ENCODE data around the gene LRRTM4.

Gene LRRTM4

DNA sequence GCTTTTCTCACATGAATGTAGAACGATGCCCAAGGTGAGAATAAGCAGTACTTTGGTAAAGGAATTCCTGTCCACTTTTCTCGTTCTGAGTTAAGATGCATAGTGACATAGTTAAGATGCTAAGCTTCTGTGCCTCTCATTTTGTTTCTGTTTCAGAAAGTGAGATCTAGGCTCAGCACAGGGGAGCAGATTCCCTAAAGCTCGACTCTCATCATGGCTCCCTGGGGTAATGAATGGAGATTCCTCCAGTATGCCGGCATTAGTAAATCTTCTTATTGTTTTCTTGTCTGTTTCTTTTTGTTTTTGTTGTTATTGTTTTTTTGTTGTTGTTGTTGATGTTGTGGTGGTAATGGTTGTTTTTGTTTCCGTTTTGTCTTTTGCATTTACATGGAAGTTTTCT lies 225.4 kb downstream of the LRRTM4 start (continued):
- TF ChIP-seq, protein P1, sequence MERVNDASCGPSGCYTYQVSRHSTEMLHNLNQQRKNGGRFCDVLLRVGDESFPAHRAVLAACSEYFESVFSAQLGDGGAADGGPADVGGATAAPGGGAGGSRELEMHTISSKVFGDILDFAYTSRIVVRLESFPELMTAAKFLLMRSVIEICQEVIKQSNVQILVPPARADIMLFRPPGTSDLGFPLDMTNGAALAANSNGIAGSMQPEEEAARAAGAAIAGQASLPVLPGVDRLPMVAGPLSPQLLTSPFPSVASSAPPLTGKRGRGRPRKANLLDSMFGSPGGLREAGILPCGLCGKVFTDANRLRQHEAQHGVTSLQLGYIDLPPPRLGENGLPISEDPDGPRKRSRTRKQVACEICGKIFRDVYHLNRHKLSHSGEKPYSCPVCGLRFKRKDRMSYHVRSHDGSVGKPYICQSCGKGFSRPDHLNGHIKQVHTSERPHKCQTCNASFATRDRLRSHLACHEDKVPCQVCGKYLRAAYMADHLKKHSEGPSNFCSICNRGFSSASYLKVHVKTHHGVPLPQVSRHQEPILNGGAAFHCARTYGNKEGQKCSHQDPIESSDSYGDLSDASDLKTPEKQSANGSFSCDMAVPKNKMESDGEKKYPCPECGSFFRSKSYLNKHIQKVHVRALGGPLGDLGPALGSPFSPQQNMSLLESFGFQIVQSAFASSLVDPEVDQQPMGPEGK (CRISPR knock-in tag; IDR thresholded peaks at IDR 0.05; ENCODE audit: borderline replicate concordance), result no peak
- no peak for TF ChIP-seq RARB (CRISPR knock-in tag; IDR thresholded peaks at IDR 0.05)
- TF ChIP-seq SNAI2 (CRISPR knock-in tag; IDR thresholded peaks at IDR 0.05), result no peak

DNA sequence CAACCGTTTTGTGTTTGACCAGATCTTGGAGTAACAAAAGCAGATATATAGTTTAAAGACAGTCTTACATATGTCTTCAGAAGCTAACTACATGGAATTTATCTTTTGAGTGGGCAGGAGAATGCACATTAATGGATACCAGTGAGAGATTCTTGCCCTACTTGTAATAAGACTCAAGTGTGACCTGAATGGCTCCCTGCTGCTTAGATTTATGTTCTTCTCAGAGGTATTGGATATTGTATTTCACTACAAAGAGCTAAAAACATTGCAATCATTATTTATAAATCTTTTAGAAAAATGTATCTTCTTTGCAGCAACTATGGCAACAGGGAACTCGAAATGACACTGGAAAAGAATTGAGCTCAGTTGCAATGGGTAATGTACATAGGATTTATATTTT lies 227.7 kb downstream of the LRRTM4 start:
- no peak for ATAC-seq
- TF ChIP-seq ARNTL (CRISPR knock-in tag; IDR thresholded peaks at IDR 0.05; ENCODE audit: borderline replicate concordance, low read depth) (no peak), GLIS3 (CRISPR knock-in tag; IDR thresholded peaks at IDR 0.05) (no peak), ESRRG (CRISPR knock-in tag; IDR thresholded peaks at IDR 0.05) (no peak), ZNF8 (CRISPR knock-in tag; IDR thresholded peaks at IDR 0.05) (no peak)
- TF ChIP-seq, protein P2, sequence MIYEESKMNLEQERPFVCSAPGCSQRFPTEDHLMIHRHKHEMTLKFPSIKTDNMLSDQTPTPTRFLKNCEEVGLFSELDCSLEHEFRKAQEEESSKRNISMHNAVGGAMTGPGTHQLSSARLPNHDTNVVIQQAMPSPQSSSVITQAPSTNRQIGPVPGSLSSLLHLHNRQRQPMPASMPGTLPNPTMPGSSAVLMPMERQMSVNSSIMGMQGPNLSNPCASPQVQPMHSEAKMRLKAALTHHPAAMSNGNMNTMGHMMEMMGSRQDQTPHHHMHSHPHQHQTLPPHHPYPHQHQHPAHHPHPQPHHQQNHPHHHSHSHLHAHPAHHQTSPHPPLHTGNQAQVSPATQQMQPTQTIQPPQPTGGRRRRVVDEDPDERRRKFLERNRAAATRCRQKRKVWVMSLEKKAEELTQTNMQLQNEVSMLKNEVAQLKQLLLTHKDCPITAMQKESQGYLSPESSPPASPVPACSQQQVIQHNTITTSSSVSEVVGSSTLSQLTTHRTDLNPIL (CRISPR knock-in tag; IDR thresholded peaks at IDR 0.05; ENCODE audit: low read depth), result no peak
- TF ChIP-seq, protein P3, sequence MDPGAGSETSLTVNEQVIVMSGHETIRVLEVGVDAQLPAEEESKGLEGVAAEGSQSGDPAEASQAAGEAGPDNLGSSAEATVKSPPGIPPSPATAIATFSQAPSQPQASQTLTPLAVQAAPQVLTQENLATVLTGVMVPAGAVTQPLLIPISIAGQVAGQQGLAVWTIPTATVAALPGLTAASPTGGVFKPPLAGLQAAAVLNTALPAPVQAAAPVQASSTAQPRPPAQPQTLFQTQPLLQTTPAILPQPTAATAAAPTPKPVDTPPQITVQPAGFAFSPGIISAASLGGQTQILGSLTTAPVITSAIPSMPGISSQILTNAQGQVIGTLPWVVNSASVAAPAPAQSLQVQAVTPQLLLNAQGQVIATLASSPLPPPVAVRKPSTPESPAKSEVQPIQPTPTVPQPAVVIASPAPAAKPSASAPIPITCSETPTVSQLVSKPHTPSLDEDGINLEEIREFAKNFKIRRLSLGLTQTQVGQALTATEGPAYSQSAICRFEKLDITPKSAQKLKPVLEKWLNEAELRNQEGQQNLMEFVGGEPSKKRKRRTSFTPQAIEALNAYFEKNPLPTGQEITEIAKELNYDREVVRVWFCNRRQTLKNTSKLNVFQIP (CRISPR knock-in tag; IDR thresholded peaks at IDR 0.05; ENCODE audit: borderline replicate concordance, low read depth), result no peak
- TF ChIP-seq, protein P4, sequence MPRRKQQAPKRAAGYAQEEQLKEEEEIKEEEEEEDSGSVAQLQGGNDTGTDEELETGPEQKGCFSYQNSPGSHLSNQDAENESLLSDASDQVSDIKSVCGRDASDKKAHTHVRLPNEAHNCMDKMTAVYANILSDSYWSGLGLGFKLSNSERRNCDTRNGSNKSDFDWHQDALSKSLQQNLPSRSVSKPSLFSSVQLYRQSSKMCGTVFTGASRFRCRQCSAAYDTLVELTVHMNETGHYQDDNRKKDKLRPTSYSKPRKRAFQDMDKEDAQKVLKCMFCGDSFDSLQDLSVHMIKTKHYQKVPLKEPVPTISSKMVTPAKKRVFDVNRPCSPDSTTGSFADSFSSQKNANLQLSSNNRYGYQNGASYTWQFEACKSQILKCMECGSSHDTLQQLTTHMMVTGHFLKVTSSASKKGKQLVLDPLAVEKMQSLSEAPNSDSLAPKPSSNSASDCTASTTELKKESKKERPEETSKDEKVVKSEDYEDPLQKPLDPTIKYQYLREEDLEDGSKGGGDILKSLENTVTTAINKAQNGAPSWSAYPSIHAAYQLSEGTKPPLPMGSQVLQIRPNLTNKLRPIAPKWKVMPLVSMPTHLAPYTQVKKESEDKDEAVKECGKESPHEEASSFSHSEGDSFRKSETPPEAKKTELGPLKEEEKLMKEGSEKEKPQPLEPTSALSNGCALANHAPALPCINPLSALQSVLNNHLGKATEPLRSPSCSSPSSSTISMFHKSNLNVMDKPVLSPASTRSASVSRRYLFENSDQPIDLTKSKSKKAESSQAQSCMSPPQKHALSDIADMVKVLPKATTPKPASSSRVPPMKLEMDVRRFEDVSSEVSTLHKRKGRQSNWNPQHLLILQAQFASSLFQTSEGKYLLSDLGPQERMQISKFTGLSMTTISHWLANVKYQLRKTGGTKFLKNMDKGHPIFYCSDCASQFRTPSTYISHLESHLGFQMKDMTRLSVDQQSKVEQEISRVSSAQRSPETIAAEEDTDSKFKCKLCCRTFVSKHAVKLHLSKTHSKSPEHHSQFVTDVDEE (CRISPR knock-in tag; IDR thresholded peaks at IDR 0.05), result no peak

DNA sequence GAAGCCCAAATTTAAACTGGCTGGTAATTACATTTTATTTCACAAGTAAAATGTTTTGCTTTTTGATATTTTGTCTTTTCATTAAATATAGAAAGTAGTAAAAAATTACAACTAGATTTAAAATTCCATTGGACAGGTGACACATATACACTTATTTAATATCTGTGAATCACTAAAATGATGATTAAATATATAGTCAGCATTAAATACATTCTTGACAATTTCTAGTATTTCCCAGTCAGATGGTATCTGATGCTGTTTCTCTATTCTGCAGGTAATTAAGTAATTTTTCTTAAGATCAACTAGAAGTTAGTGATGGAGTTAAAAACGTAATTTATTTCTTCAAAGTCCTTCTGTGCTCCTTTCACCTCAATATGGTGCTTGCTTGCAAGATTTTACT lies 237.8 kb downstream of the LRRTM4 start:
- TF ChIP-seq ZC3H10 (CRISPR knock-in tag; IDR thresholded peaks at IDR 0.05) (no peak), ISL1 (CRISPR knock-in tag; IDR thresholded peaks at IDR 0.05) (no peak), TOX (CRISPR knock-in tag; IDR thresholded peaks at IDR 0.05; ENCODE audit: borderline replicate concordance) (no peak), SNAI2 (CRISPR knock-in tag; IDR thresholded peaks at IDR 0.05) (no peak), ZFP3 (CRISPR knock-in tag; IDR thresholded peaks at IDR 0.05) (no peak), BACH2 (CRISPR knock-in tag; IDR thresholded peaks at IDR 0.05; ENCODE audit: borderline replicate concordance) (no peak), TCF4 (CRISPR knock-in tag; IDR thresholded peaks at IDR 0.05; ENCODE audit: borderline replicate concordance) (no peak), ARNTL (CRISPR knock-in tag; IDR thresholded peaks at IDR 0.05; ENCODE audit: borderline replicate concordance, low read depth) (no peak), RARB (CRISPR knock-in tag; IDR thresholded peaks at IDR 0.05) (no peak), OSR1 (CRISPR knock-in tag; IDR thresholded peaks at IDR 0.05) (no peak), ZNF8 (CRISPR knock-in tag; IDR thresholded peaks at IDR 0.05) (no peak), GLIS3 (CRISPR knock-in tag; IDR thresholded peaks at IDR 0.05) (no peak), ZFP30 (CRISPR knock-in tag; IDR thresholded peaks at IDR 0.05) (no peak), ZNF565 (CRISPR knock-in tag; conservative IDR thresholded peaks at IDR 0.05; ENCODE audit: low read depth) (no peak)
- TF ChIP-seq, protein P3 (CRISPR knock-in tag; IDR thresholded peaks at IDR 0.05; ENCODE audit: borderline replicate concordance, low read depth), result no peak
- TF ChIP-seq, protein P4 (CRISPR knock-in tag; IDR thresholded peaks at IDR 0.05), result no peak
- TF ChIP-seq, protein P5, sequence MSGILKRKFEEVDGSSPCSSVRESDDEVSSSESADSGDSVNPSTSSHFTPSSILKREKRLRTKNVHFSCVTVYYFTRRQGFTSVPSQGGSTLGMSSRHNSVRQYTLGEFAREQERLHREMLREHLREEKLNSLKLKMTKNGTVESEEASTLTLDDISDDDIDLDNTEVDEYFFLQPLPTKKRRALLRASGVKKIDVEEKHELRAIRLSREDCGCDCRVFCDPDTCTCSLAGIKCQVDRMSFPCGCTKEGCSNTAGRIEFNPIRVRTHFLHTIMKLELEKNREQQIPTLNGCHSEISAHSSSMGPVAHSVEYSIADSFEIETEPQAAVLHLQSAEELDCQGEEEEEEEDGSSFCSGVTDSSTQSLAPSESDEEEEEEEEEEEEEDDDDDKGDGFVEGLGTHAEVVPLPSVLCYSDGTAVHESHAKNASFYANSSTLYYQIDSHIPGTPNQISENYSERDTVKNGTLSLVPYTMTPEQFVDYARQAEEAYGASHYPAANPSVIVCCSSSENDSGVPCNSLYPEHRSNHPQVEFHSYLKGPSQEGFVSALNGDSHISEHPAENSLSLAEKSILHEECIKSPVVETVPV (CRISPR knock-in tag; IDR thresholded peaks at IDR 0.05), result no peak
- no peak for ATAC-seq
